ENCODE data around the gene C20orf202. TPM values are rescaled to one million over a fixed set of nuclear protein-coding genes. Genes with fewer than 3 reads are reported as not detected.

C20orf202 gene
- total RNA-seq, 1 experiment from 2014 or later, result not detected

- intact Hi-C loops (cut with micrococcal nuclease), result no loop called here
- POLR2A ChIA-PET, result no interaction called here
These were observed 4.5 kb upstream of the C20orf202 start for GRCh38 chr20:1198751-1199150.

More at GRCh38 chr20:1198751-1199150, 4.5 kb upstream of the C20orf202 start:
- no TSS peak for BruUV-seq (replicated peaks)
- Histone ChIP-seq H3K9me2 (ENCODE audit: insufficient read depth) (no peaks in the 10 kb centered on the region), H3K4me2 (ENCODE audit: low read length) (no peak overlapping the region), H3K27me3 (ENCODE audit: insufficient read depth, low read length) (no peaks in the 10 kb centered on the region), H2AFZ (ENCODE audit: low read depth, low read length, poor library complexity, severe bottlenecking) (no peak overlapping the region), H3K4me1 (ENCODE audit: control insufficient read depth in 1 of 2, insufficient read depth in 2 of 2, low read length in 2 of 2) (peaks cover 0 to 6% of the 10 kb centered on the region in 2 experiments; a peak in 1 of 4 replicates), H3K27ac (ENCODE audit: low read depth, low read length) (no peak overlapping the region), H4K20me1 (ENCODE audit: insufficient read depth) (no peaks in the 10 kb centered on the region), H3K4me3 (replicated peaks in 1 of 2; ENCODE audit: low read depth in 1 of 2, low read length in 2 of 2) (no peak overlapping the region), H3K9ac (ENCODE audit: low read length) (no peak overlapping the region), H3K36me3 (ENCODE audit: control insufficient read depth in 1 of 2, insufficient read depth in 2 of 2, low read length in 2 of 2) (no peaks in the 10 kb centered on the region), H3K9me3 (ENCODE audit: control insufficient read depth in 1 of 2, insufficient read depth in 1 of 2, low read depth in 1 of 2, low read length in 2 of 2) (no peaks in the 10 kb centered on the region), H3K79me2 (ENCODE audit: insufficient read depth, low read length) (no peaks in the 10 kb centered on the region)
- ChIA-PET CTCF (interaction anchor here (2.0 kb wide), 1 partner anchor 14 kb away, joined by 5 read pairs; no protein-coding TSS in a partner anchor), RAD21 (ENCODE audit: low non-redundant PET in 1 of 2, low total read pairs in 2 of 2, uncharacterized antibody in 2 of 2, unreplicated experiment in 2 of 2) (no interaction called here)
- ATAC-seq (peak; percentile 32; the same call in 1 of the 2 replicates), DNase-seq (ENCODE audit: low read depth, low spot score) (no peak)
- 0 out of 2 replicates have a peak, but pooled peaks have one; percentile 10 for TF ChIP-seq ZFX (IDR thresholded peaks at IDR 0.05)
- TF ChIP-seq TCF7L2 (IDR thresholded peaks at IDR 0.05; ENCODE audit: borderline replicate concordance, extremely low read depth, insufficient read depth, insufficient read length), result no peak
- no peak for TF ChIP-seq ZBTB33 (IDR thresholded peaks at IDR 0.05; ENCODE audit: extremely low read depth, insufficient replicate concordance, low read length)
- no peak for TF ChIP-seq REST (IDR thresholded peaks at IDR 0.05; ENCODE audit: low read depth)
- TF ChIP-seq CBX3 (IDR thresholded peaks at IDR 0.05; ENCODE audit: low read depth), result no peak
- TF ChIP-seq JUND (IDR thresholded peaks at IDR 0.05), result no peak
- TF ChIP-seq YY1 (IDR thresholded peaks at IDR 0.05; ENCODE audit: extremely low read depth, insufficient replicate concordance, low read depth, low read length), result no peak

All from HCT116 (cell line).